ENCODE results near the gene HORMAD2.

DNA sequence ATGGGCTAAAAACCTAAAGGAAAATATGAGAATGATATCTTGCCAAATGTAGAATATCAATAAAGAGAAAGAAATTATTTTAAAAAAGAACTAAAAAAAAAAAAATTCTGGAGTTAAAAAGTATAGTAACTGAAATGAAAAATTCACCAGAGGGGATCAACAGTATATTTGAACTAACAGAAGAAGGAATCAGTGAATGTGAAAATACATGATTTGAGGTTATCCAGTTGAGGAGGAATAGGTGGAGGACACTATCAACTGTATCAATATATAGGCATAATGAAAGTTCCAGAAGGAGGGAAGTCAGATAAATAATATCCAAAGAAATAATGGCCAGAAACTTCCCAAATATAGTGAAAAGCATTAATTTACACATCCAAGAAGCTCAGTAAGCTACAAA, 16.1 kb upstream of the HORMAD2 start:
- TF ChIP-seq, protein P1, sequence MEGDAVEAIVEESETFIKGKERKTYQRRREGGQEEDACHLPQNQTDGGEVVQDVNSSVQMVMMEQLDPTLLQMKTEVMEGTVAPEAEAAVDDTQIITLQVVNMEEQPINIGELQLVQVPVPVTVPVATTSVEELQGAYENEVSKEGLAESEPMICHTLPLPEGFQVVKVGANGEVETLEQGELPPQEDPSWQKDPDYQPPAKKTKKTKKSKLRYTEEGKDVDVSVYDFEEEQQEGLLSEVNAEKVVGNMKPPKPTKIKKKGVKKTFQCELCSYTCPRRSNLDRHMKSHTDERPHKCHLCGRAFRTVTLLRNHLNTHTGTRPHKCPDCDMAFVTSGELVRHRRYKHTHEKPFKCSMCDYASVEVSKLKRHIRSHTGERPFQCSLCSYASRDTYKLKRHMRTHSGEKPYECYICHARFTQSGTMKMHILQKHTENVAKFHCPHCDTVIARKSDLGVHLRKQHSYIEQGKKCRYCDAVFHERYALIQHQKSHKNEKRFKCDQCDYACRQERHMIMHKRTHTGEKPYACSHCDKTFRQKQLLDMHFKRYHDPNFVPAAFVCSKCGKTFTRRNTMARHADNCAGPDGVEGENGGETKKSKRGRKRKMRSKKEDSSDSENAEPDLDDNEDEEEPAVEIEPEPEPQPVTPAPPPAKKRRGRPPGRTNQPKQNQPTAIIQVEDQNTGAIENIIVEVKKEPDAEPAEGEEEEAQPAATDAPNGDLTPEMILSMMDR (IDR thresholded peaks at IDR 0.05): no peak
- no peak for TF ChIP-seq POLR2A (IDR thresholded peaks at IDR 0.05)
- no peak for TF ChIP-seq EP300 (IDR thresholded peaks at IDR 0.05)

Measured in tibial nerve (tissue), 4 donors.